ENCODE results near the gene SPSB1.

The SPSB1 gene

DNA sequence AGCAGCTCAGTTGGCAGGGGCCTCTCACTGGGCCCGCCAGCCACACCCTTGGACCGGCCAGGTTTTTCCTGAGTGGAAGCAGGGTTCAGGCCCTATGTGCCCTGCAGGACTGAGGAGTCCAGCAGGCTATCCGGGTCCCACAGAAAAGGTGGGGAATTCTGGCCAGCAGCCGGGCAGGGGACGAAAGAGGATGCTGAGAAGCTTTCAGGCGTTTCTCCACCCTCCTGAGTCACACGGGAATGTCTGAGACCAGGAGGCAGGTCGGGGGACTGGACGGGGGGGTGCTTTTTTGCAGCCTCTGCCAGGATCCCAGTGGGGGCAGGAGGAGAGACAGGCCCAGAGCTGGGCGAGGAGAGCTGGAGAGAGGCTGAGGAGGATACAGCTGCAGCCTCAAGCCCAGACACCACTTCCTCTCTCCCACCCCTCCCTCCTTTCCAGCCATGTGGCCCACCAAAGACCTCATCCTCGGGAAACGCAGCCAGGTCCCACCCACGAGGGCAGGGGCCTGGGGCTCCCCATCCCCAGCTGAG is 105.4 kb downstream of the SPSB1 start:
- no peak for DNase-seq

- no peak for DNase-seq
Measured at GRCh38 chr1:9399510-9400424, 107.1 kb downstream of the SPSB1 start.

GRCh38 chr1:9400425-9401079 is 107.9 kb downstream of the SPSB1 start:
- no peak for DNase-seq

DNA sequence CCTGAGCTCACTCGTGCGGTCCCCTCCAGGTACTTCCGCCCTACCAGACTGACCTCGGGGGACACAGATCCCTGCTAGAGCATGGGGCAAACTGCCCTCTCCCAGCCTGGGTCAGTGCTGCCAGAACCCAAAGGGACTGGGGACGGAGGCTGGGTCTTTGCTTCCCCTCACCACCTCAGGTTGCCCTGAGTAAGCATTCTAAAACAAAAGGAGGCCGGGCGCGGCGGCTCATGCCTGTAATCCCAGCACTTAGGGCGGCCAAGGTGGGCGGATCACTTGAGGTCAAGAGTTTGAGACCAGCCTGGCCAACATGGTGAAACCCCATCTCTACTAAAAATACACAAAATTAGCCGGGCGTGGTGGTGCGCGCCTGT is 108.4 kb downstream of the SPSB1 start:
- no peak for DNase-seq

- DNase-seq, result no peak
Measured at GRCh38 chr1:9402256-9402616, 109.5 kb downstream of the SPSB1 start.

DNA sequence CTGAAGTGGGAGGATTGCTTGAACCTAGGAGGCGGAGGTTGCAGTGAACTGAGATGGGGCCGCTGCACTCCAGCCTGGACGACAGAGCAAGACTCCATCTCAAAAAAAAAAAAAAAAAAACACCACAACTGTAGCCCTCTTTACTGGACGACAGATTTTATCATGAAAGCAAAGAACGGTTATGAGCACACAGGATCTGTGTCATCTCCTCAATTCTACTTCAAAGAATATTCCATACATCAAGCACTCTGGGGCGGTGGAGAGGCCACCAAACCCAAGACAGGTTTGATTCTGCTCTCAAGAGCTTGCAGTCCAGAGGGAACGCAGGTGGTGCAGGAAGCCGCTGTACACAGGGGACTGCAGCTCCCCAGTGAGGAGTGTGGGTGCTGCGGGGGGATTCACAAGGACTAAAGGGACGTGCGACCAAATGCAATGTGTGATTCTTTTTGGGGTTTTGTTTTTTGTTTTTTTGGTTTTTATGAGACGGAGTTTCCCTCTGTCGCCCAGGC is 110.1 kb downstream of the SPSB1 start:
- DNase-seq, result no peak

- DNase-seq, result no peak
Measured at GRCh38 chr1:9404117-9404914, 111.6 kb downstream of the SPSB1 start.

DNA sequence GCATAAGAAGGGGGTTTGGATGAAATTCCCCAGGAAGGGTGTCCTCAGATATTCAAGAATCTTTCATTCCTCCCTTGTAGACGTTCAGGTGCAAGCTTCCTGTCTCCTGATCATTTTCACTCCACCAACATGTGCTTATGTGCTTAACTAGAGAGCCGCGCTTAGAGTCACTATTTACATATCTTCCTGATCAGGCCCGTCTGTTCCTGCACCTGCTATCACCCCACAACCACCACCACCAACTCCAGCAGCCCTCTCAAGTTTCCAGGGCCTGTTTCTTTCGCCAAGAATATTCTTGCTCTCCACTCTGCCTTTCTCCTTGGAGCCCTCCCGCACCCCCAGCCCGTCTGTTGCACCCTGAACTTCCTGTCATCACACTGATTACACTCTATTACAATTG is 113.4 kb downstream of the SPSB1 start:
- DNase-seq, result no peak

- DNase-seq, result no peak
Measured at GRCh38 chr1:9410737-9411297, 118.1 kb downstream of the SPSB1 start.

DNA sequence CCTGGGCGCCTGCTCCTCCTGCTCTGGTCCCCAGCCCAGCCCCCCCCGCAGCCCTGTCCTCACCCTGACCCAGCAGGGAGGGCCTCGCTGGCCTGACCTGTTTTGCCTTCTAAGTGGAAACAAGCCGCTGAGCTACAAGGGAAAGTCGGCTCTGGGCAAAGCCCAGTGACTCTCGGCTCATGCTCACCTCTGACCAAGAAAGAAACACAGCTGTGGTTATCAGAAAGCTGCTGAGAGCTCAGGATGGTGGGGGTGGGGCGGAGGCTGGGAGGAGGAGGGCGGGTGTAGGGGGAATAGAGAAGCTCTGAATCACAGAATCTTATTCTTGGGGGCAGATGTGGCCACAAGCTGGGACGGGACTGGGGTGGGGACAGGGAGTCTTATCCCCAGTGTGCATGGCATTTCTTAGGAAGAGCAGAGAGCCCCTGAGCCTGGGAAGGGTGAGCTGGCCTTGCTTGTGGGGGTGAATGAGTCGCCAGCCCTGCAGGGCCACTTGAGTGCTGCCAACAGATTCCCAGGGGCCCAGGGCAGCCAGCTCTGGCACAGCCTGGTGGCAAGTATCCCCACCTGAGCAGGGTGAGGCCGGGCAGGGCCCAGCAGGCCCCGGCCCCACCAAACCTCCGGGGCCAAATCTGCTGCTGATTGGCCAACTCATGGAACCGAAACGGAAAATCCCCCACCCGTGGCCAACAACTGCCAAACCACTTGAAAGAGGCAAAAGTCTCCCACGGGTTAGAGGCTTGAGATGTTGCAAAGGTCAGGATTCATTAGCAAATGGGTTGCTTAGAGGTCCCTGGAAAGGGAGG is 120.6 kb downstream of the SPSB1 start:
- DNase-seq, result peak; percentile 72

- DNase-seq, result no peak
Measured at GRCh38 chr1:9413877-9414213, 121.2 kb downstream of the SPSB1 start.

- DNase-seq, result no peak
Measured at GRCh38 chr1:9416506-9416905, 123.8 kb downstream of the SPSB1 start.

- no peak for DNase-seq
Measured at GRCh38 chr1:9416918-9417500, 124.3 kb downstream of the SPSB1 start.

GRCh38 chr1:9417695-9418094 is 125.0 kb downstream of the SPSB1 start:
- peak; percentile 16 for DNase-seq

GRCh38 chr1:9418851-9419250 is 126.2 kb downstream of the SPSB1 start:
- DNase-seq, result no peak

All from activated naive CD4-positive, alpha-beta T cell treated with Interleukin-2 at 50 U/mL for 16 hours (primary cell).